ENCODE measurements around the gene SNRPF. TPM values are rescaled to one million over a fixed set of nuclear protein-coding genes. Genes with fewer than 3 reads are reported as not detected.

The SNRPF gene
- total and polyA plus RNA-seq, 2 of the 8 experiments (the other 6 are each of a cell fraction or from before 2014, with no cell fraction given) = 58.5 to 79.7 TPM

GRCh38 chr12:95870897-95871296 is 12.1 kb downstream of the SNRPF start:
- Histone ChIP-seq H2BK15ac (ENCODE audit: low read length) (no peak overlapping the region), H3K27ac (ENCODE audit: low read depth, low read length) (no peak overlapping the region), H3K9ac (replicated peaks in 1 of 4; ENCODE audit: extremely low read depth in 1 of 4, low read depth in 3 of 4, low read length in 3 of 4) (no peak overlapping the region), H2BK12ac (ENCODE audit: low read depth, low read length) (no peak overlapping the region), H3K14ac (ENCODE audit: insufficient read length) (no peak overlapping the region), H2BK20ac (ENCODE audit: low read length) (no peak overlapping the region), H3K18ac (ENCODE audit: extremely low read depth, low read length) (no peak overlapping the region), H3K4me3 (ENCODE audit: extremely low read depth in 1 of 4, insufficient read depth in 2 of 4, low read depth in 3 of 4, low read length in 4 of 4) (no peak overlapping the region), H3K4ac (replicated peaks; ENCODE audit: insufficient read length, low read depth, low read length) (no peak overlapping the region), H2BK120ac (replicated peaks; ENCODE audit: low read depth, low read length) (no peak overlapping the region), H4K91ac (replicated peaks; ENCODE audit: insufficient read length, low read length) (no peak overlapping the region), H3K23ac (ENCODE audit: insufficient read length) (no peak overlapping the region), H4K5ac (ENCODE audit: insufficient read length, low read depth, low read length) (no peak overlapping the region), H2AK5ac (ENCODE audit: low read depth, low read length) (no peak overlapping the region), H3K79me1 (ENCODE audit: low read depth, low read length) (no peaks in the 10 kb centered on the region), H2BK5ac (ENCODE audit: low read depth, low read length) (no peak overlapping the region), H3K36me3 (ENCODE audit: control insufficient read depth in 2 of 4, insufficient read depth in 4 of 4, low read length in 3 of 4) (peaks cover 0 to 38% (median 6%) of the 10 kb centered on the region in 4 experiments; a peak in 5 of 8 replicates), H3K23me2 (ENCODE audit: low read depth, low read length) (no peaks in the 10 kb centered on the region; the same call in 1 of the 2 replicates), H3K9me3 (ENCODE audit: insufficient read depth in 2 of 2, low read depth in 1 of 2, low read length in 1 of 2) (no peaks in the 10 kb centered on the region), H3K4me2 (ENCODE audit: insufficient read depth in 1 of 2, low read depth in 2 of 2, low read length in 2 of 2) (no peak overlapping the region), H3K56ac (replicated peaks; ENCODE audit: insufficient read length, low read depth, low read length) (no peak overlapping the region), H3K79me2 (ENCODE audit: control insufficient read depth in 1 of 2, insufficient read depth in 2 of 2, low read length in 2 of 2) (0 out of 4 replicates have a peak, but pooled peaks cover 0 to 2% of the 10 kb centered on the region in 2 experiments), H3K4me1 (replicated peaks in 1 of 4; ENCODE audit: control insufficient read depth in 3 of 4, insufficient read depth in 4 of 4, low read length in 3 of 4) (peaks cover 0 to 11% (median 2%) of the 10 kb centered on the region in 4 experiments; a peak in 3 of 7 replicates), H2AFZ (ENCODE audit: low read length) (no peak overlapping the region), H3K27me3 (replicated peaks in 1 of 4; ENCODE audit: control insufficient read depth in 3 of 4, extremely low read depth in 1 of 4, insufficient read depth in 3 of 4, low read length in 3 of 4) (no peaks in the 10 kb centered on the region), H4K8ac (ENCODE audit: extremely low read depth, insufficient read depth, low read length) (no peak overlapping the region), H4K20me1 (replicated peaks in 1 of 2; ENCODE audit: control insufficient read depth in 1 of 2, insufficient read depth in 2 of 2, low read length in 2 of 2) (no peaks in the 10 kb centered on the region)
- POLR2A ChIA-PET (ENCODE audit: partially characterized antibody) = interaction anchor here (1.1 to 4.5 kb wide), 3 partner anchors 9 to 36 kb away, joined by 3 to 53 read pairs (median 10); partner anchors contain the start of gene SNRPF
- WGBS, 2 experiments (ENCODE audit: extremely low coverage in 1 of 2, insufficient coverage in 1 of 2, insufficient read length in 1 of 2, insufficient replicate concordance in 2 of 2, low coverage in 1 of 2, low lambda C conversion rate in 2 of 2, missing lambda C conversion rate in 1 of 2) = 89% methylated on average over 4 of the region's 4 CpGs; no CpG with 5 or more reads in 1 of the 2 experiments
- FAIRE-seq = no peak
- no peak for TF ChIP-seq TCF12 (IDR thresholded peaks at IDR 0.05; ENCODE audit: low read depth, low read length)
- TF ChIP-seq SP1 (IDR thresholded peaks at IDR 0.05; ENCODE audit: low read depth, low read length) = no peak
- no peak for TF ChIP-seq POLR2A (IDR thresholded peaks at IDR 0.05; ENCODE audit: control extremely low read depth in 1 of 2, low read depth in 2 of 2, low read length in 2 of 2)
- no peak for TF ChIP-seq TAF1 (IDR thresholded peaks at IDR 0.05; ENCODE audit: low read depth, low read length)
- TF ChIP-seq, protein P1, sequence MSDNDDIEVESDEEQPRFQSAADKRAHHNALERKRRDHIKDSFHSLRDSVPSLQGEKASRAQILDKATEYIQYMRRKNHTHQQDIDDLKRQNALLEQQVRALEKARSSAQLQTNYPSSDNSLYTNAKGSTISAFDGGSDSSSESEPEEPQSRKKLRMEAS (IDR thresholded peaks at IDR 0.05) = no peak
- no peak for TF ChIP-seq CEBPB (IDR thresholded peaks at IDR 0.05; ENCODE audit: low read depth, low read length)
- no peak for TF ChIP-seq KDM4A (IDR thresholded peaks at IDR 0.05; ENCODE audit: low read depth, low read length, severe bottlenecking)
- no peak for TF ChIP-seq SUZ12 (IDR thresholded peaks at IDR 0.05; ENCODE audit: low read length)
- no peak for TF ChIP-seq CTBP2 (IDR thresholded peaks at IDR 0.05; ENCODE audit: borderline replicate concordance, insufficient read depth, insufficient read length, low read length)
- CTCF ChIA-PET (ENCODE audit: partially characterized antibody) = no interaction called here
- no peak for DNase-seq (ENCODE audit: low read depth in 1 of 2, low spot score in 2 of 2)
